GM21529 (cell line): ENCODE results near the gene MAGEA2B.
"Not testable (repeated sequence)": the region's sequence is repeated elsewhere in the genome, so short reads cannot be mapped to it uniquely, and the experiment has no call there.

Experiments used
- ATAC-seq: cut with Tn5 transposase; IDR thresholded peaks from one replicate; pipeline ENCODE4 v1.9.1; 2021; ENCODE audit not compliant: unreplicated experiment

Gene MAGEA2B

DNA sequence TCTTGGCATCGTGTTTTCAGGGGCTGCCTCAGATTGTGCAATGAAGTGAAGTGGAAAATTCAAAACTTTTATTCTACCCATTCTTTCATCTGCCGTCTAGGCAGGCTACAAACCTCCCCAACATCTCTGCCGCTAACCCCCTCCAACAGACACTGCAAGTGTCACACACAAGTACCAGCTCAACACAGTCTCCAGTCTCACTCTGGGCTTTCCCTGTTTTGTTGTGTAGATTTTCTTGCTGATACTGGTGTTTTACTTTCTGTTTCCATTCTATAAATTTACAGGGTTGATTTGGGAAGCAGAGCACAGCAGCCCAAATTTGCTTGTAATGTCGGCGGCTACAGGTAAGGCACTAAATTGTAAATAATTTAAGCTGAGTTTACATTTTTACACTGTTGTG, 40.4 kb downstream of the MAGEA2B start:
- not testable (repeated sequence) for ATAC-seq

DNA sequence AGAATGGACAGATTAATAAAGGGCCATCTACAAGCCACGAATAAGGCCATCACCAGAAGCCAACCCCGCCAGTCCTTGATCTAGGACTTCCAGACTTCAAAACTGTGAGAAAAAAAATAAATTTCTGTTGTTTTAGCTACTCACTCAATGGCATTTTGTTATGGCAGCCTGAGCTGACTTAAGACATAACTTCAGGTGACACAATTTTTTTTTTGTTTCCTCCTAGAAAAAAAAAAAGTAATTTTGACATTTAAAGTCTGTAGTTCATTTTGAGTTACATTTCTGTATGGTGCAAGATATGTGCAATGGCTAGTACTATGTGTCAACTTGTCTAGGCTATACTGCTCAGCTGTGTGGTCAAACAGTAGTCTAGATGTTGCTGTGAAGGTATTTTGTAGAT, 44.5 kb downstream of the MAGEA2B start, which contains the start of gene CSAG3:
CSAG3 (plus strand) TSS at position 301 of the 400 bp plus-strand sequence.
- ATAC-seq = not testable (repeated sequence)

DNA sequence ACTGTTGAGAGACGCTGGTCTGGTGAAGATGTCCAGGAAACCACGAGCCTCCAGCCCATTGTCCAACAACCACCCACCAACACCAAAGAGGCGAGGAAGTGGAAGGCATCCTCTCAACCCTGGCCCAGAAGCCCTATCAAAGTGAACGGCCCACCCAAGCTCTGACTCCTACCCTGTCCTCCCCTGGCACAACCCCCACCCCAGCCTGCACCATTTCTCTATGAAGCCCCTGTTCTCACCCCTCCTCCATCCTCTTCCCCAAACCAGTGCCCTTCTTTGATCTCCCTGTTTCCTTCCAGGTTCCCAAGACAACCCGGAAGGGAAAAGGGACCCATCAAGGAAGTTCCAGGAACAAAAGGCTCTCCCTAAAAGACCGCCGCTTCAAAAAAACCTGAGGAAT, 45.1 kb downstream of the MAGEA2B start:
- not testable (repeated sequence) for ATAC-seq

DNA sequence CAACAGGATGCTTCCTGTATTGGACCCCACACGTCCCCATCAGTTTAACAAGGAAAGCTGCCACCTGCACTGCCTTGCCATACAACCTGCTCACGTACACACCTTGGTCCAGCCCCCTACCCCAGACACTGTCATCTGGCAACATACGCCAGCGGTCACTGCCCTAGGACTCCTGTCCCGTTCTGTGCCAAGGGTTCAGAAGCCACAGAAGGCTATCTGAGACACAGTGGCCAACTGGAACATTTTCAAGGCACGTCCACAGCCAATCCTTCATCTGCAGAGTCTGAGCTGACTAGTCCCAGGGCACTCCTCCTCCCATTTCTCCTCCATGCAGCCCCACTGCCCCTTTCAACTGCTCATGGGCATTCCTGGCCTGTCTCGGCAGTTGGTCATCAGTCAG, 47.2 kb downstream of the MAGEA2B start:
- not testable (repeated sequence) for ATAC-seq

DNA sequence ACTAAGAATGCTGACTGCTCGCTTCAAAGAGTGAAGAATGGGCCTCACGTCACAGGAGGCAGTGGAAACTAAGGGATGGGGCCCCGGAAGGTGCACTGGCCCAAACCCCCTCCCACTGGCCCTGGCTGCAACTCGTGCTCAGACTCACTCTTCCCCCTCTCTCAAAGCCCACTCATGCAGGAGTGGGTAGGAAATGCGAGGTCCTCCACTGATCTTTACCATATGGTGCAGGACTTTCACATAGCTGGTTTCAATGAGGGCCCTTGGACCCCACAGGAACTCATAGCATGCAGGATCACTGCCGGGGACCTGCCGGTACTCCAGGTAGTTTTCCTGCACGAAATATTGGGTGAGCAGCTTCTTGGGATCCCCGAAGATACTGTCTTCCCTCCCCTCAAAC, 52.1 kb downstream of the MAGEA2B start:
- ATAC-seq = not testable (repeated sequence)
